ENCODE results near the gene MXD3.

Gene MXD3

DNA sequence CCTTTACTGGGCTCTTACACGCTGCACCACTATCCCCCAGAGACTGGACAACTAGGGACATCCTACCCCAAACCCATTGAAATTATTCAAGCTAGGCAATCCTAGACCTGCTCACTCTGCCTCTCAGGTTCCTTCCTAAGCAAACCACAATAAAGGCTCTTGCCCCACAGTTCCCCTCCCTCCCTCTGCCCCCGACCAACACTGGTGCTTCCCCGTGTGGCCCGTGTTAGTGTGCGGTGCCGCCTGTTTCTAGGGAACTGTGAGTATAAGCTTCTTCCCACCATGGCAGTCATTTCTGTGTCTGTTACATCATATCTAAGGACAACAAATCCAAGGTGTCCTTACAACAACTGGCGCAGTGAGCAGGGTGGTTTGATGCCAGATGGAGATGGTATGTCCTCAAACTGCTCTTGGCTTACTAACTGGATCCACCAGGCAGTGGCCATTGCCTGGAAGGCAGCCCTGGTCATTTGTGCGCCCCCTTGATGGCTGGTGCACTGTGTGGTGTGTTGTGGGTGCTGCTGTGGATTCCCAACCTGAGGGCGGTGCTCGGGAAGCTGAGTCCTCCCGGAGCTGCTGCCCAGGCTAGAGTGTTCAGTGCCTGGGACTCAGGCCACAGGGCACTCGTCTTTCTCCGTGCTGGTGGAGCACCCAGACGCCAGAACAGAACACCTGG, 8.4 kb upstream of the MXD3 start:
- no peaks in the 10 kb centered on the region for H3K79me2 ChIP-seq
- H3K36me3 ChIP-seq (ENCODE audit: control insufficient read depth, insufficient read depth, low read length), result no peaks in the 10 kb centered on the region
- H3K27ac ChIP-seq, result no peak overlapping the region
- H3K4me1 ChIP-seq, result no peaks in the 10 kb centered on the region
- TF ChIP-seq, protein P1, sequence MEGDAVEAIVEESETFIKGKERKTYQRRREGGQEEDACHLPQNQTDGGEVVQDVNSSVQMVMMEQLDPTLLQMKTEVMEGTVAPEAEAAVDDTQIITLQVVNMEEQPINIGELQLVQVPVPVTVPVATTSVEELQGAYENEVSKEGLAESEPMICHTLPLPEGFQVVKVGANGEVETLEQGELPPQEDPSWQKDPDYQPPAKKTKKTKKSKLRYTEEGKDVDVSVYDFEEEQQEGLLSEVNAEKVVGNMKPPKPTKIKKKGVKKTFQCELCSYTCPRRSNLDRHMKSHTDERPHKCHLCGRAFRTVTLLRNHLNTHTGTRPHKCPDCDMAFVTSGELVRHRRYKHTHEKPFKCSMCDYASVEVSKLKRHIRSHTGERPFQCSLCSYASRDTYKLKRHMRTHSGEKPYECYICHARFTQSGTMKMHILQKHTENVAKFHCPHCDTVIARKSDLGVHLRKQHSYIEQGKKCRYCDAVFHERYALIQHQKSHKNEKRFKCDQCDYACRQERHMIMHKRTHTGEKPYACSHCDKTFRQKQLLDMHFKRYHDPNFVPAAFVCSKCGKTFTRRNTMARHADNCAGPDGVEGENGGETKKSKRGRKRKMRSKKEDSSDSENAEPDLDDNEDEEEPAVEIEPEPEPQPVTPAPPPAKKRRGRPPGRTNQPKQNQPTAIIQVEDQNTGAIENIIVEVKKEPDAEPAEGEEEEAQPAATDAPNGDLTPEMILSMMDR (IDR thresholded peaks at IDR 0.05), result no peak
- no peak overlapping the region for H3K4me2 ChIP-seq (ENCODE audit: low read length)
- no peaks in the 10 kb centered on the region for H3K9me3 ChIP-seq (ENCODE audit: control insufficient read depth, low read length)
- no peaks in the 10 kb centered on the region for H3K27me3 ChIP-seq (ENCODE audit: control insufficient read depth, insufficient read depth, low read length)
- H3K4me3 ChIP-seq (ENCODE audit: low read depth, low read length), result no peak overlapping the region
- H2AFZ ChIP-seq, result no peak overlapping the region
- H3K9ac ChIP-seq, result no peak overlapping the region

DNA sequence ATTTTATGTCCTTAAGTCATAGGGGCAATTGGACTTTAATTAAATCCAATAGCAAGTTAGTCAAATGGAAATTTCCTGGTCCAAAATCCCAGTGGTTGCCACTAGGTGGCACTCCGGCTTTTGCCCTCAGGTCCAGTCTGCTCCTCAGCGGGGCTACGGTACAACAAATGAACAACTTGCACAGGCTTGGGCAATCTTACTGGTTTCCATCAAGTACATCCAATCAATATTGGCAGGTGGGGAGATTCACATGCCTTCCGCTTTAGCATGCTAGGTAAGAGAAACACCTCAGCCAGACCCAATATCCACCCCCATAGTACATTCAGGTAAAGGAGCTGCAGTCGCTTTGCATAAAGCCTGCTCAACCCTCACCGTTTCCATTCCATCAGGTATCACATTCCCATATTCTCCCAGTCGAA, 6.3 kb upstream of the MXD3 start:
- H3K4me1 ChIP-seq, result no peaks in the 10 kb centered on the region
- H3K9ac ChIP-seq, result no peak overlapping the region
- no peaks in the 10 kb centered on the region for H3K79me2 ChIP-seq
- H3K36me3 ChIP-seq (ENCODE audit: control insufficient read depth, insufficient read depth, low read length), result no peaks in the 10 kb centered on the region
- no peak overlapping the region for H3K4me3 ChIP-seq (ENCODE audit: low read depth, low read length)
- H3K27me3 ChIP-seq (ENCODE audit: control insufficient read depth, insufficient read depth, low read length), result no peaks in the 10 kb centered on the region
- no peak overlapping the region for H3K27ac ChIP-seq
- no peak overlapping the region for H3K4me2 ChIP-seq (ENCODE audit: low read length)
- no peak overlapping the region for H2AFZ ChIP-seq
- no peaks in the 10 kb centered on the region for H3K9me3 ChIP-seq (ENCODE audit: control insufficient read depth, low read length)
- TF ChIP-seq, protein P1 (IDR thresholded peaks at IDR 0.05), result peak; percentile 93

DNA sequence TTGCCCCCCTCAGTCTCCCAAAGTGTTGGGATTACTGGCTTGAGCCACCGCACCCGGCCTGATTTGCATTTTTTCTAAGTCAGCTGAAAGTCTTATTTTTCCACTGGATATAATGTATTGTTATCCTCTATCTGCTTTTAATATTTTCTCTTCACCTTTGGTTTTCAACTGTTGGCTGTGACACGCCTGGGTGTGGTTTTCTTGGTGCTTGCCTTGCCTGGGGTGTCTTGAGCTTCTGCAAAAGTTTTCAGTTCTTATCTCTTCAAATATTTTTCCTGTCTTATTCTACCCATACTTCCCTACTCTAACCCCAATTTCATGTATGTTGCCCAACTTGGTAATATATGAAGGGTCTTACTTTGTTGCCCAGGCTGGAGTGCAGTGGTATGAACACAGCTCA, 4.3 kb upstream of the MXD3 start:
- Histone ChIP-seq H3K79me2 (no peaks in the 10 kb centered on the region), H3K4me2 (ENCODE audit: low read length) (no peak overlapping the region), H3K4me3 (ENCODE audit: low read depth, low read length) (no peak overlapping the region), H3K9ac (no peak overlapping the region), H2AFZ (no peak overlapping the region), H3K27ac (no peak overlapping the region), H3K36me3 (ENCODE audit: control insufficient read depth, insufficient read depth, low read length) (no peaks in the 10 kb centered on the region), H3K4me1 (peaks cover 7% of the 10 kb centered on the region), H3K9me3 (ENCODE audit: control insufficient read depth, low read length) (no peaks in the 10 kb centered on the region), H3K27me3 (ENCODE audit: control insufficient read depth, insufficient read depth, low read length) (no peaks in the 10 kb centered on the region)
- TF ChIP-seq, protein P1 (IDR thresholded peaks at IDR 0.05), result no peak

DNA sequence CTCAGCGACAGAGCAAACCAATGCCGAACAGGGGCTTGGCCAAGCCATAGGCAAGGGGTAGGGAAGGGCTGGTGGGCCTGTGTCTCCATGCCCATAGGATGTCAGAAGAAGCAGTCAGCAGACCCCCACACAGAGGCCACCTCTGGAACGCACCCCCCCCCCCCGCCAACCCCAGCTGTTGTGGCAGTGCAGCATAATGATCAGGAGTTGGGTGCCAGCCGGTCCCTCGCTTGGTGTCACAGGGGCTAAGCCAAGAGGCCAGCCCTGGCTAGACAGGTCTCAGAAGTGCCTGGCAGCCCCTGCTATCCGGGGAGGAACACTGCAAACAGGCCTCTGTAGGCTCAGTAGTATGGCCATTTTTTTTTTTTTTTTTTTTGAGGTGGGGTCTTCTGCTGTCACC, 3.7 kb upstream of the MXD3 start:
- no peaks in the 10 kb centered on the region for H3K9me3 ChIP-seq (ENCODE audit: control insufficient read depth, low read length)
- TF ChIP-seq, protein P1 (IDR thresholded peaks at IDR 0.05), result no peak
- no peak overlapping the region for H3K27ac ChIP-seq
- no peak overlapping the region for H3K9ac ChIP-seq
- no peaks in the 10 kb centered on the region for H3K27me3 ChIP-seq (ENCODE audit: control insufficient read depth, insufficient read depth, low read length)
- no peak overlapping the region for H3K4me3 ChIP-seq (ENCODE audit: low read depth, low read length)
- no peak overlapping the region for H2AFZ ChIP-seq
- no peaks in the 10 kb centered on the region for H3K79me2 ChIP-seq
- no peak overlapping the region for H3K4me2 ChIP-seq (ENCODE audit: low read length)
- no peaks in the 10 kb centered on the region for H3K36me3 ChIP-seq (ENCODE audit: control insufficient read depth, insufficient read depth, low read length)
- H3K4me1 ChIP-seq, result peaks cover 10% of the 10 kb centered on the region

All from parathyroid adenoma (tissue), 2 donors.